Liver (tissue), 9 donors: ENCODE measurements around the gene RPL10A. TPM values are rescaled to one million over a fixed set of nuclear protein-coding genes. Genes with fewer than 3 reads are reported as not detected.

ENCODE experiments used
- DNase-seq: peaks from one replicate; pipeline ENCODE4 v3.0.0-alpha.2; 2017; ENCODE audit warnings: low spot score
- H3K27ac ChIP-seq, 2 donors: one replicate each; pipeline ENCODE4 v1.7.0; 2013; ENCODE audit warnings: inconsistent platforms in 2 of 2, low read length in 2 of 2, control low read depth in 1 of 2, low read depth in 1 of 2, mild to moderate bottlenecking in 1 of 2
- H3K27me3 ChIP-seq, 4 donors: one replicate each; pipeline versions ENCODE4 v1.6.1 to v1.7.0; 2013; ENCODE audit warnings: low read length in 3 of 4, inconsistent platforms in 1 of 4, mild to moderate bottlenecking in 1 of 4, moderate library complexity in 1 of 4; ENCODE audit not compliant: control insufficient read depth in 4 of 4, insufficient read depth in 4 of 4
- H3K36me3 ChIP-seq, 4 donors: one replicate each; pipeline versions ENCODE4 v1.6.1 to v1.7.0; 2013; ENCODE audit warnings: low read length in 3 of 4, mild to moderate bottlenecking in 3 of 4, low read depth in 1 of 4, moderate library complexity in 1 of 4; ENCODE audit not compliant: control insufficient read depth in 4 of 4, insufficient read depth in 3 of 4
- H3K4me1 ChIP-seq, 4 donors: one replicate each; pipeline versions ENCODE4 v1.6.1 to v1.7.0; 2013; ENCODE audit warnings: low read length in 3 of 4, mild to moderate bottlenecking in 3 of 4, moderate library complexity in 1 of 4; ENCODE audit not compliant: control insufficient read depth in 4 of 4, insufficient read depth in 4 of 4
- H3K4me3 ChIP-seq, 3 donors: one replicate each; pipeline versions ENCODE4 v1.6.1 to v1.7.0; 2013; ENCODE audit warnings: low read length in 3 of 3, control low read depth in 1 of 3, low read depth in 1 of 3, mild to moderate bottlenecking in 1 of 3
- H3K9ac ChIP-seq, 2 donors: one replicate each; pipeline ENCODE4 v1.7.0; 2013; ENCODE audit warnings: low read length in 2 of 2, mild to moderate bottlenecking in 2 of 2, moderate library complexity in 2 of 2, control low read depth in 1 of 2, low read depth in 1 of 2
- H3K9me3 ChIP-seq, 4 donors: one replicate each; pipeline versions ENCODE4 v1.6.1 to v1.7.0; 2013; ENCODE audit warnings: low read length in 3 of 4; ENCODE audit not compliant: control insufficient read depth in 4 of 4
- EGR1 ChIP-seq, 2 donors: IDR thresholded peaks; 2 replicates each; pipeline ENCODE4 v1.6.1; 2016 to 2018; ENCODE audit warnings: antibody characterized with exemption in 2 of 2, low read depth in 2 of 2
- FOXA1 ChIP-seq: IDR thresholded peaks from 2 replicates; pipeline ENCODE4 v1.6.1; 2016; ENCODE audit warnings: antibody characterized with exemption
- FOXA2 ChIP-seq: IDR thresholded peaks from 2 replicates; pipeline ENCODE4 v1.6.1; 2016; ENCODE audit warnings: antibody characterized with exemption
- GABPA ChIP-seq, 2 donors: IDR thresholded peaks in 1 of 2; conservative IDR thresholded peaks in 1 of 2; 2 replicates each; pipeline ENCODE4 v1.6.1; 2016; ENCODE audit warnings: antibody characterized with exemption in 2 of 2, mild to moderate bottlenecking in 1 of 2, moderate library complexity in 1 of 2
- HNF4A ChIP-seq, 2 donors: conservative IDR thresholded peaks; 2 replicates each; pipeline ENCODE4 v1.6.1; 2016; ENCODE audit warnings: antibody characterized with exemption in 2 of 2, mild to moderate bottlenecking in 2 of 2
- HNF4G ChIP-seq: IDR thresholded peaks from 2 replicates; pipeline ENCODE4 v1.6.1; 2016; ENCODE audit warnings: antibody characterized with exemption
- NR2F2 ChIP-seq: IDR thresholded peaks from 2 replicates; pipeline ENCODE4 v1.6.1; 2016; ENCODE audit warnings: antibody characterized with exemption
- RAD21 ChIP-seq, 2 donors: IDR thresholded peaks; 2 replicates each; pipeline ENCODE4 v1.6.1; 2016; ENCODE audit warnings: antibody characterized with exemption in 2 of 2, mild to moderate bottlenecking in 2 of 2
- RXRA ChIP-seq, 2 donors: IDR thresholded peaks; 2 replicates each; pipeline ENCODE4 v1.6.1; 2017 to 2018; ENCODE audit warnings: antibody characterized with exemption in 2 of 2, mild to moderate bottlenecking in 1 of 2
- SP1 ChIP-seq: IDR thresholded peaks from 2 replicates; pipeline ENCODE4 v1.6.1; 2018; ENCODE audit warnings: antibody characterized with exemption, mild to moderate bottlenecking
- TAF1 ChIP-seq: conservative IDR thresholded peaks from 2 replicates; pipeline ENCODE4 v1.6.1; 2016; ENCODE audit warnings: antibody characterized with exemption, mild to moderate bottlenecking
- YY1 ChIP-seq: IDR thresholded peaks from 2 replicates; pipeline ENCODE4 v1.6.1; 2016; ENCODE audit warnings: antibody characterized with exemption, mild to moderate bottlenecking
- WGBS: extraction: QIAGEN DNeasy Blood & Tissue Kit; methylation state at CpG from one replicate; pipeline ENCODE4 v1.1.7; 2013; 5-methylcytosine and 5-hydroxymethylcytosine counted together
- polyA plus RNA-seq, 2 donors: library from polyadenylated mRNA; stranded (reverse) in 1 of 2; unstranded in 1 of 2; fragments of 200-250 nt in 1 of 2; fragments of >200 nt in 1 of 2; fragmentation: Nextera tagmentation in 1 of 2; extraction: Ambion mirVana in 1 of 2; gene quantifications; one replicate each; pipeline versions ENCODE4 v1.2.1 to v1.2.3, GENCODE V29; 2013 to 2015
- total RNA-seq, 2 donors: library from RNA; depleted of rRNA; stranded (reverse); fragments of >200 nt; gene quantifications; one replicate each; pipeline ENCODE4 v1.2.3, GENCODE V29; 2014
- TF ChIP-seq, protein P1 (sequence below): IDR thresholded peaks from 2 replicates; pipeline ENCODE4 v1.6.1; 2016; ENCODE audit warnings: antibody characterized with exemption
- TF ChIP-seq, protein P2 (sequence below): fragments of 150-350 bp; IDR thresholded peaks from 2 replicates; pipeline ENCODE4 v1.5.1; 2017; ENCODE audit warnings: improper control_type of control experiment, low read depth, low read length; ENCODE audit not compliant: missing input control
- TF ChIP-seq, protein P3 (sequence below): IDR thresholded peaks from 2 replicates; pipeline ENCODE4 v1.6.1; 2016; ENCODE audit warnings: antibody characterized with exemption, mild to moderate bottlenecking
- donor health status: healthy.
- donor health status: healthy.
- donor health status: healthy.
- donor health status: healthy.
- donor health status: healthy.

The RPL10A gene
- total and polyA plus RNA-seq, 4 donors = 213 to 1,235 (median 528) TPM

- Histone ChIP-seq H3K36me3 (peaks cover 2 to 29% (median 21%) of the 10 kb centered on the region in 4 donors), H3K9ac (peak overlapping the region; percentile 53 to 79), H3K27me3 (no peaks in the 10 kb centered on the region), H3K27ac (peak overlapping the region; percentile 76 to 86), H3K4me3 (peak overlapping the region; percentile 82 to 91 (median 86)), H3K9me3 (no peaks in the 10 kb centered on the region), H3K4me1 (peaks cover 0 to 24% (median 16%) of the 10 kb centered on the region in 4 donors)
- TF ChIP-seq, protein P1, sequence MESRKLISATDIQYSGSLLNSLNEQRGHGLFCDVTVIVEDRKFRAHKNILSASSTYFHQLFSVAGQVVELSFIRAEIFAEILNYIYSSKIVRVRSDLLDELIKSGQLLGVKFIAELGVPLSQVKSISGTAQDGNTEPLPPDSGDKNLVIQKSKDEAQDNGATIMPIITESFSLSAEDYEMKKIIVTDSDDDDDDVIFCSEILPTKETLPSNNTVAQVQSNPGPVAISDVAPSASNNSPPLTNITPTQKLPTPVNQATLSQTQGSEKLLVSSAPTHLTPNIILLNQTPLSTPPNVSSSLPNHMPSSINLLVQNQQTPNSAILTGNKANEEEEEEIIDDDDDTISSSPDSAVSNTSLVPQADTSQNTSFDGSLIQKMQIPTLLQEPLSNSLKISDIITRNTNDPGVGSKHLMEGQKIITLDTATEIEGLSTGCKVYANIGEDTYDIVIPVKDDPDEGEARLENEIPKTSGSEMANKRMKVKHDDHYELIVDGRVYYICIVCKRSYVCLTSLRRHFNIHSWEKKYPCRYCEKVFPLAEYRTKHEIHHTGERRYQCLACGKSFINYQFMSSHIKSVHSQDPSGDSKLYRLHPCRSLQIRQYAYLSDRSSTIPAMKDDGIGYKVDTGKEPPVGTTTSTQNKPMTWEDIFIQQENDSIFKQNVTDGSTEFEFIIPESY = no peak
- TF ChIP-seq TAF1 (no peak), EGR1 (IDR thresholded peaks at IDR 0.05; ENCODE audit: low read depth in 2 of 2) (no peak), RXRA (IDR thresholded peaks at IDR 0.05) (no peak), HNF4G (no peak), SP1 (no peak)
- no peak for DNase-seq
- 22% methylated on average over 37 of the region's 37 CpGs for WGBS
These were observed 964 bp downstream of the RPL10A start for GRCh38 chr6:35468980-35469750.

- Histone ChIP-seq H3K4me3 (peak overlapping the region; percentile 82 to 91 (median 86)), H3K27me3 (no peaks in the 10 kb centered on the region), H3K4me1 (peaks cover 0 to 24% (median 16%) of the 10 kb centered on the region in 4 donors), H3K27ac (peak overlapping the region in 1 of 2 donors; percentile 14), H3K36me3 (peaks cover 2 to 32% (median 23%) of the 10 kb centered on the region in 4 donors), H3K9ac (peak overlapping the region in 1 of 2 donors; percentile 79), H3K9me3 (no peaks in the 10 kb centered on the region)
- no peak for TF ChIP-seq FOXA1
- TF ChIP-seq, protein P1 = no peak
- no peak for TF ChIP-seq TAF1
- no peak for TF ChIP-seq GABPA (IDR thresholded peaks at IDR 0.05 in 1 of 2, conservative IDR thresholded peaks at IDR 0.05 in 1 of 2)
- TF ChIP-seq HNF4G = no peak
- TF ChIP-seq, protein P2, sequence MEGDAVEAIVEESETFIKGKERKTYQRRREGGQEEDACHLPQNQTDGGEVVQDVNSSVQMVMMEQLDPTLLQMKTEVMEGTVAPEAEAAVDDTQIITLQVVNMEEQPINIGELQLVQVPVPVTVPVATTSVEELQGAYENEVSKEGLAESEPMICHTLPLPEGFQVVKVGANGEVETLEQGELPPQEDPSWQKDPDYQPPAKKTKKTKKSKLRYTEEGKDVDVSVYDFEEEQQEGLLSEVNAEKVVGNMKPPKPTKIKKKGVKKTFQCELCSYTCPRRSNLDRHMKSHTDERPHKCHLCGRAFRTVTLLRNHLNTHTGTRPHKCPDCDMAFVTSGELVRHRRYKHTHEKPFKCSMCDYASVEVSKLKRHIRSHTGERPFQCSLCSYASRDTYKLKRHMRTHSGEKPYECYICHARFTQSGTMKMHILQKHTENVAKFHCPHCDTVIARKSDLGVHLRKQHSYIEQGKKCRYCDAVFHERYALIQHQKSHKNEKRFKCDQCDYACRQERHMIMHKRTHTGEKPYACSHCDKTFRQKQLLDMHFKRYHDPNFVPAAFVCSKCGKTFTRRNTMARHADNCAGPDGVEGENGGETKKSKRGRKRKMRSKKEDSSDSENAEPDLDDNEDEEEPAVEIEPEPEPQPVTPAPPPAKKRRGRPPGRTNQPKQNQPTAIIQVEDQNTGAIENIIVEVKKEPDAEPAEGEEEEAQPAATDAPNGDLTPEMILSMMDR = no peak
- TF ChIP-seq, protein P3, sequence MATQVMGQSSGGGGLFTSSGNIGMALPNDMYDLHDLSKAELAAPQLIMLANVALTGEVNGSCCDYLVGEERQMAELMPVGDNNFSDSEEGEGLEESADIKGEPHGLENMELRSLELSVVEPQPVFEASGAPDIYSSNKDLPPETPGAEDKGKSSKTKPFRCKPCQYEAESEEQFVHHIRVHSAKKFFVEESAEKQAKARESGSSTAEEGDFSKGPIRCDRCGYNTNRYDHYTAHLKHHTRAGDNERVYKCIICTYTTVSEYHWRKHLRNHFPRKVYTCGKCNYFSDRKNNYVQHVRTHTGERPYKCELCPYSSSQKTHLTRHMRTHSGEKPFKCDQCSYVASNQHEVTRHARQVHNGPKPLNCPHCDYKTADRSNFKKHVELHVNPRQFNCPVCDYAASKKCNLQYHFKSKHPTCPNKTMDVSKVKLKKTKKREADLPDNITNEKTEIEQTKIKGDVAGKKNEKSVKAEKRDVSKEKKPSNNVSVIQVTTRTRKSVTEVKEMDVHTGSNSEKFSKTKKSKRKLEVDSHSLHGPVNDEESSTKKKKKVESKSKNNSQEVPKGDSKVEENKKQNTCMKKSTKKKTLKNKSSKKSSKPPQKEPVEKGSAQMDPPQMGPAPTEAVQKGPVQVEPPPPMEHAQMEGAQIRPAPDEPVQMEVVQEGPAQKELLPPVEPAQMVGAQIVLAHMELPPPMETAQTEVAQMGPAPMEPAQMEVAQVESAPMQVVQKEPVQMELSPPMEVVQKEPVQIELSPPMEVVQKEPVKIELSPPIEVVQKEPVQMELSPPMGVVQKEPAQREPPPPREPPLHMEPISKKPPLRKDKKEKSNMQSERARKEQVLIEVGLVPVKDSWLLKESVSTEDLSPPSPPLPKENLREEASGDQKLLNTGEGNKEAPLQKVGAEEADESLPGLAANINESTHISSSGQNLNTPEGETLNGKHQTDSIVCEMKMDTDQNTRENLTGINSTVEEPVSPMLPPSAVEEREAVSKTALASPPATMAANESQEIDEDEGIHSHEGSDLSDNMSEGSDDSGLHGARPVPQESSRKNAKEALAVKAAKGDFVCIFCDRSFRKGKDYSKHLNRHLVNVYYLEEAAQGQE = no peak
- no peak for TF ChIP-seq RAD21 (IDR thresholded peaks at IDR 0.05)
- TF ChIP-seq EGR1 (IDR thresholded peaks at IDR 0.05; ENCODE audit: low read depth in 2 of 2) = no peak
- no peak for TF ChIP-seq SP1
- no peak for TF ChIP-seq HNF4A (conservative IDR thresholded peaks at IDR 0.05)
- no peak for TF ChIP-seq FOXA2
- no peak for TF ChIP-seq YY1
- TF ChIP-seq NR2F2 = no peak
- no peak for TF ChIP-seq RXRA (IDR thresholded peaks at IDR 0.05)
- 69% methylated on average over 18 of the region's 18 CpGs for WGBS
- no peak for DNase-seq
These were observed 1.8 kb downstream of the RPL10A start for GRCh38 chr6:35469751-35470662.
